HG03103 (cell line): ENCODE results near the gene CHCHD6.

Experiments
- ATAC-seq: cut with Tn5 transposase; IDR thresholded peaks from one replicate; pipeline ENCODE4 v1.9.1; 2021; ENCODE audit warnings: low read depth; ENCODE audit not compliant: unreplicated experiment

The CHCHD6 gene

GRCh38 chr3:126985132-126985985, 281.3 kb downstream of the CHCHD6 start:
- no peak for ATAC-seq

GRCh38 chr3:126986001-126986400, 282.0 kb downstream of the CHCHD6 start:
- no peak for ATAC-seq

DNA sequence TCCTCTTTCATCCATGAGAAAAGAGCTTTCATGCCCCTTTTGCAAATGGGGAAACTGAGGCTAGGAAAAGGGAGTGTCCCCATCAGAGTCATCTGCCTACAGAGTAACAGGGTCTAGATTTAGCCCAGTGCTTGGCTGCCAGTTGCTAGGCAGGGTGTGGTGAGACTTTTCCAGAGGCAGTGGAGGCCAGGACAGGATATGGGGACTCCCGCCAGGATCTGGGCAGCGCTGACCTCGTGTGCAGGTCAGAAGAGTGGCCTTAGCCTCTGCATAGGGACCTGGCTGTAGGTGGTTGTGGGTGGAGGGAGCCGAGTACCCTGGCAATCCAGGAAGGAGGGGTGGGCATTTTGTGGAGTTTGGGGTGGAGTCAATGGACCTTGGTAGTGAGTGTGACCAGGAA, 283.1 kb downstream of the CHCHD6 start:
- ATAC-seq, result no peak

DNA sequence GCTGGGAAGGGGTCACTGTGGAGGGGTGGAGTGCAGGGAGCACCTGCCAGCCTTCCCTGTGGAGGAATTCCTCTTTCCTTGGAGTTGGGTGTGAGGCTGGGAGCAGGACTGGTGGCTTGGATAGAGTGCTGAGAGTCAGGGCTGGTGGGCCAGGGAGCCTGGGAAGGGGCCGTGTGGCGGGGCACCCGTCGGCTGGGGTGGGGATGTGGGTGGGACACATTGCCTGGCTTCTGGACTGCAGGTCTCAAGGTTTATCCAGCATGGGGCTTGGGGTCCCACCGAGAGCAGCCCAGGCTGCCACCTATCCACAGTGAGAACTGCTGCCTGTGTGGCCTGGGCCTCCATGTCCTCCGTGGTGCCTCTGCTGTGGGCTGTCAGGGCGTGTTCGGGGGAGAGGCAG, 283.6 kb downstream of the CHCHD6 start:
- no peak for ATAC-seq

DNA sequence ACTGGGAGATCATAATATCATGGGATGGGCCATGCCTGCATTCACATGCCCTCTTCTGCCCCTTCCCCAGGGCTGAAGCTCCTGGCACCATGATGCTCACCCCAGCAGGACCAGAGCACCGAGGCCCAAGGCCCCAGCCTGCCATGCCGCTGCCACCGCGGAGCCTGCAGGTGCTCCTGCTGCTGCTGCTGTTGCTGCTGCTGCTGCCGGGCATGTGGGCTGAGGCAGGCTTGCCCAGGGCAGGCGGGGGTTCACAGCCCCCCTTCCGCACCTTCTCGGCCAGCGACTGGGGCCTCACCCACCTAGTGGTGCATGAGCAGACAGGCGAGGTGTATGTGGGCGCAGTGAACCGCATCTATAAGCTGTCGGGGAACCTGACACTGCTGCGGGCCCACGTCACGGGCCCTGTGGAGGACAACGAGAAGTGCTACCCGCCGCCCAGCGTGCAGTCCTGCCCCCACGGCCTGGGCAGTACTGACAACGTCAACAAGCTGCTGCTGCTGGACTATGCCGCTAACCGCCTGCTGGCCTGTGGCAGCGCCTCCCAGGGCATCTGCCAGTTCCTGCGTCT, 284.5 kb downstream of the CHCHD6 start:
- no peak for ATAC-seq

- no peak for ATAC-seq
Measured at GRCh38 chr3:126989316-126990023, 285.4 kb downstream of the CHCHD6 start.

- no peak for ATAC-seq
Measured at GRCh38 chr3:126990024-126990700, 286.1 kb downstream of the CHCHD6 start.

- no peak for ATAC-seq
Measured at GRCh38 chr3:126990890-126991289, 286.9 kb downstream of the CHCHD6 start.

GRCh38 chr3:126991366-126992200, 287.5 kb downstream of the CHCHD6 start:
- no peak for ATAC-seq

DNA sequence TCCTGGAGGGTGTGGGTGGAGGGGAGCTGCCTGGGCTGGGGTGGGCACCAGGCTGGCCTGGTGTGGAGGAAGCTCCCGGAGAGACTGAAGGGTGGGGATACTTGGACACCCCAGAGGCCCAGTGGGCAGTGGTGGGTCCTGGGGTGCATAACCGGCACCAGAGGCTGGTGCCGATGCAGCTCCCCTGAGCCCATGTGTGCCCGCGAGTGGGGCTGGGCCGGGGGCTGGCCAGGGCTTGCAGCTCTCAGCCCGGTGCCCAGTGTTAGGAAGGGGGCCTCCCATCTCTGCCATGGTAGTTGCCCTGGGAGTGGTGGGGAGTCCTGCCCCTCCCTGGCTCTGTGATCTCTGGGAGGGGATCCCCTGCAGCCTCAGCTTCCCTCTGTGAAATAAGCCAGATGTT, 288.2 kb downstream of the CHCHD6 start:
- no peak for ATAC-seq

DNA sequence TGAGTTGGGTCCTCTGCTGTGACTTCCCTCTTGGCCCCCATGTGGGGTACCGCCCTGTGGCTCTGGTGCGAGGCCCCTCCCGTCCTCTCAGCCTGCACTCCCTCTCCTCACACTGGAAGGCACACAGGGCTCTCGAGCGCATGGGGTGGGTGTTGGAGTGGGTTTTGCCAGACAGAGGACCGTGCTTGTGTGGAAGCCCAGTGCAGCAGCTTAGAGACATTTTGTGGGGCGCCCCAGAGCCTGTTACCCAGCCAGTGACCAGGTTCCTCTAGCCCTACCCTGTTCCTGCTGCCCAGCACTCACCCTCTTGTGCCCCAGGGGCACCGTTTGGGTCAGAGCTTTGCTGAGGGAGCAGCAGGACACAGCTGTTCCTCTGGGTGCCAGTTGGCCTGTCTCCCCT, 288.7 kb downstream of the CHCHD6 start:
- no peak for ATAC-seq

DNA sequence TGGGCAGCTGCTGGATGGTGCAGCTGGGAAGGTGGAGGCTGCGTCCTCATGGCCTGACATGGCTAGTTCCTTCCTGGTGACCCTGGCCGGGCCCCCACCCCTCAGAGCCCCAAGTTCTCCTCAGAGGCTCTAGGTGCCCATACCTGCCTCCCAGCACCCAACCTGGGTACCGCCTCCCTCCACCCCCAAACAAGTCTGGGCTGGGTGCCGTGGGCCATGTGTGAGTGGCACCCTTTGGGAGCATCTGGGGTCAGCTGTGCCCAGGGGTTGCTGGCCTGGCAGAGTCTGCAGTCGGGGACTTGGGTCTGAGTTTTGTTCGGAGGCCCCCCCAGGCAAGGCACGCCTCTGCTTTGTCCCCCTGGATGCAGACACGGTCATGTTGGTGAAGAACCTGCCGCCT, 289.4 kb downstream of the CHCHD6 start:
- ATAC-seq, result no peak

GRCh38 chr3:126994661-126995245, 290.7 kb downstream of the CHCHD6 start:
- ATAC-seq, result no peak

- no peak for ATAC-seq
Measured at GRCh38 chr3:126995254-126995780, 291.3 kb downstream of the CHCHD6 start.

GRCh38 chr3:126995926-126996512, 292.0 kb downstream of the CHCHD6 start:
- no peak for ATAC-seq

DNA sequence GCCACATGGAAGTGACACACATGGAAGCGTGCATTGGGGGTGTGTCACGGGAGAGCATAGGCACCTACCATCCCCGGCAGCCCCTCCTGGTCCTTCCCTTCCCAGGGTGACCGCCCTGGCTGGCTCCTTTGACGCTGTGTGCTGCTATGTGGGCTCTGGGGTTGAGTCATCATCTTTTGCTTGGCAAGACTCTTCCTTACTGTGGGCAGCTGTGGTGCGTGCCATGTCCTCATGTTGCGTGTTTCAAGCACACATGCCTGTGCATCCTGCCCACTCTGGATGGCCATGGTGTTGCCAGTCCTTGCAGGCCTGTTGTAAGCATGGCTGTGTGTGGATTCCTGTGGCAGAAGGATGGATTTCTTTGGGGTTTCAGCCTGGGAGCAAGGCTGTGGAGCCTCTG, 292.9 kb downstream of the CHCHD6 start:
- no peak for ATAC-seq

DNA sequence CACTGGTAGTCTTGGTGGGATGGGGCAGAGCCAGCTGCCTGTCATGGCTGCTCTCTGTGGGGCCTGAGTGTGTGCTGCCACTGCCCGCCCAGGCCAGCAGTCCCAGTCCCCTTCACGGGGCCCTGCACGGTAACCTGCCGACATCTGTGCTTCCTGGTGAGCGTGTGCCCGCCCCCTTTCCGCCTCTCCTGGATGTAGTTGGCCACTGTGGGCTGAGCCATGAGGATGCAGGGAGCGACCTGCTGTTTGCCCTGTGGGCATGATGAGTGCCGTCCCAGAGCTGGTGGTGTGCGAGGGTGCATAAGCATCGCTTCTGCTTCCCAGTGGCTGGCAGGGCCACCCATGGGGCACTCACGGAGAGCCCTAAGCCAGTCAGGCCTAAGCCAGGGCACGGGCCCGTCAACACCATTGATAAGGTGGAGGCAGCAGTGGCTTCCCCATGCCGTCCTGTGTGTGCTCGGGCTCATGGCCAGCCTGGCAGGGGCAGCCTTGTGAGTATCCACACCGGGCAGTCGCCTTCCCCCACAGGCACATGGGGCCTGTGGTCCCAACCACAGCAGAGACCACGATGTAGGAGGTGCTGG, 293.5 kb downstream of the CHCHD6 start:
- no peak for ATAC-seq

- ATAC-seq, result no peak
Measured at GRCh38 chr3:126998320-126998719, 294.3 kb downstream of the CHCHD6 start.

- no peak for ATAC-seq
Measured at GRCh38 chr3:126998728-126999127, 294.7 kb downstream of the CHCHD6 start.
